Activated B cell treated with CpG ODN at 0.5 μM for 24 hours (primary cell): ENCODE results near the gene MRPS34. TPM values are rescaled to one million over a fixed set of nuclear protein-coding genes. Genes with fewer than 3 reads are reported as not detected.

ENCODE experiments used
- ATAC-seq: fragments of 200-7000 bp; cut with Tn5 transposase; one replicate; pipeline ENCODE4 v1.10.0; 2021; ENCODE audit warnings: low read depth, mild to moderate bottlenecking, moderate library complexity
- CTCF ChIA-PET: fragments of 350-600 bp; sonication (Branson Sonifier 250); formaldehyde crosslinking; loops from one replicate; lab custom pipeline; 2021; ENCODE audit warnings: antibody characterized with exemption; lab: Charles Lee
- POLR2A ChIA-PET: fragments of 350-600 bp; sonication (Branson Sonifier 250); formaldehyde crosslinking; loops from one replicate; lab custom pipeline; 2021; ENCODE audit warnings: antibody characterized with exemption; lab: Charles Lee
- DNase-seq: peaks from one replicate; pipeline ENCODE4 v3.0.0; 2022
- H3K27ac Mint-ChIP-seq: one replicate; pipeline ENCODE4 v1.8.0; 2020; ENCODE audit warnings: mixed read lengths
- H3K27me3 Mint-ChIP-seq: one replicate; pipeline ENCODE4 v1.8.0; 2021; ENCODE audit warnings: mixed read lengths
- H3K36me3 Mint-ChIP-seq: one replicate; pipeline ENCODE4 v1.8.0; 2021; ENCODE audit warnings: low read depth, mixed read lengths
- H3K4me1 Mint-ChIP-seq: one replicate; pipeline ENCODE4 v1.8.0; 2021; ENCODE audit warnings: mixed read lengths
- H3K4me3 Mint-ChIP-seq: one replicate; pipeline ENCODE4 v1.8.0; 2020; ENCODE audit warnings: mild to moderate bottlenecking, mixed read lengths
- H3K9me3 Mint-ChIP-seq: one replicate; pipeline ENCODE4 v1.8.0; 2020; ENCODE audit warnings: mixed read lengths
- intact Hi-C: fragments of 100-400 bp; cut with micrococcal nuclease; formaldehyde crosslinking; loops from one replicate; pipeline ENCODE4 v1.15.1; 2024
- total RNA-seq: library from RNA; stranded (reverse); gene quantifications from 2 replicates; pipeline ENCODE4 v1.2.3, GENCODE V29; 2022
- TF ChIP-seq, protein P1 (sequence below): fragments of 200-600 bp; IDR thresholded peaks from one replicate; pipeline ENCODE4 v1.8.0; 2022; ENCODE audit warnings: antibody characterized with exemption, mild to moderate bottlenecking

MRPS34 gene
- total RNA-seq, 1 donor from 2014 or later: 60.9 TPM

DNA sequence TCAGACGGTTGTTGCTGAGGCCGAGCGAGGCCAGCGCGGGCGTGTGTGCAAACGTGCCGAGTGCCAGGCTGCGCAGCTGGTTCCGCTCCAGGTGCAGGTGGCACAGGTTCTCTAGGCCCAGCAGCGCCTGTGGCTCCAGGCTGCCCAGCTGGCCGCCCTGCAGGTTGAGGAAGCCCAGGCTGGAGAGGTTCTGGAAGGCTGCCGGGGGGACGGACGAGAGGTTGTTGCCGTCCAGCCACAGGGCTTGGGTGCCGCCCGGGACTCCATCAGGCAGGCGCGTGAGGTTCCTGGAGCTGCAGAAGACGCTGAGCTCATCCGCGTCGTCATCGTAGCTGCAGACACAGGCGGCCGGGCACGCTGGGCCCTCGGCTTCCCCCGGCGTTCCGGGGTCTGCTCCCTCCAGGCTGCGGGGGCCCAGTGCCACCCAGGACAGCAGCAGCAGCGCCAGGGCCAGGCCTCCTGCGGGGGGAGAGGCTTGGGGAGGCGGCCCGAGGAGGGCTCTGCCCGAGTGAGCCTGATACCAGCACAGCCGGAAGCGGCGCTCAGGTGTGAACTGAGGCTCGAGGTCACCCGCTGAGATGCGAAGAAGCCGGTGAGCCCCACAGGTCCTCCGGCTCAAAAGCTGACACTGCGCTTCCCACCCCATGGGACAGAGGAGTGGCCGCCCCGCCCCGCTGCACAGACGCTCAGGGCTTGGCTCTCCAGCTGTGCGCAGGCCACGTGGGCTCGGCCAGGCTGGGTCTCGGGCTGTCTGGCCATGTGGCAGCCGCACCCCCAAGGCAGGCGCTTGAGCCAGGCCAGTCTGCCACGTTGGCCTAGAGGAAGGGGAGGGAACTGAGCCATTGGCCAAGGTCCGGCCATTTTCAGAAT lies 19.2 kb upstream of the MRPS34 start:
- Mint-ChIP-seq H3K9me3 (no peaks in the 10 kb centered on the region), H3K4me1 (no peaks in the 10 kb centered on the region), H3K36me3 (peaks cover 13% of the 10 kb centered on the region), H3K27me3 (no peaks in the 10 kb centered on the region), H3K27ac (no peak overlapping the region), H3K4me3 (no peak overlapping the region)
- POLR2A ChIA-PET: interaction anchor here (1.3 kb wide), 1 partner anchor 9 kb away, joined by 5 read pairs; the partner anchor contains the start of genes NUBP2 and SPSB3
- TF ChIP-seq, protein P1, sequence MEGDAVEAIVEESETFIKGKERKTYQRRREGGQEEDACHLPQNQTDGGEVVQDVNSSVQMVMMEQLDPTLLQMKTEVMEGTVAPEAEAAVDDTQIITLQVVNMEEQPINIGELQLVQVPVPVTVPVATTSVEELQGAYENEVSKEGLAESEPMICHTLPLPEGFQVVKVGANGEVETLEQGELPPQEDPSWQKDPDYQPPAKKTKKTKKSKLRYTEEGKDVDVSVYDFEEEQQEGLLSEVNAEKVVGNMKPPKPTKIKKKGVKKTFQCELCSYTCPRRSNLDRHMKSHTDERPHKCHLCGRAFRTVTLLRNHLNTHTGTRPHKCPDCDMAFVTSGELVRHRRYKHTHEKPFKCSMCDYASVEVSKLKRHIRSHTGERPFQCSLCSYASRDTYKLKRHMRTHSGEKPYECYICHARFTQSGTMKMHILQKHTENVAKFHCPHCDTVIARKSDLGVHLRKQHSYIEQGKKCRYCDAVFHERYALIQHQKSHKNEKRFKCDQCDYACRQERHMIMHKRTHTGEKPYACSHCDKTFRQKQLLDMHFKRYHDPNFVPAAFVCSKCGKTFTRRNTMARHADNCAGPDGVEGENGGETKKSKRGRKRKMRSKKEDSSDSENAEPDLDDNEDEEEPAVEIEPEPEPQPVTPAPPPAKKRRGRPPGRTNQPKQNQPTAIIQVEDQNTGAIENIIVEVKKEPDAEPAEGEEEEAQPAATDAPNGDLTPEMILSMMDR: no peak
- CTCF ChIA-PET: no interaction called here
- DNase-seq (no peak), ATAC-seq (no peak)
- intact Hi-C loops: no loop called here

DNA sequence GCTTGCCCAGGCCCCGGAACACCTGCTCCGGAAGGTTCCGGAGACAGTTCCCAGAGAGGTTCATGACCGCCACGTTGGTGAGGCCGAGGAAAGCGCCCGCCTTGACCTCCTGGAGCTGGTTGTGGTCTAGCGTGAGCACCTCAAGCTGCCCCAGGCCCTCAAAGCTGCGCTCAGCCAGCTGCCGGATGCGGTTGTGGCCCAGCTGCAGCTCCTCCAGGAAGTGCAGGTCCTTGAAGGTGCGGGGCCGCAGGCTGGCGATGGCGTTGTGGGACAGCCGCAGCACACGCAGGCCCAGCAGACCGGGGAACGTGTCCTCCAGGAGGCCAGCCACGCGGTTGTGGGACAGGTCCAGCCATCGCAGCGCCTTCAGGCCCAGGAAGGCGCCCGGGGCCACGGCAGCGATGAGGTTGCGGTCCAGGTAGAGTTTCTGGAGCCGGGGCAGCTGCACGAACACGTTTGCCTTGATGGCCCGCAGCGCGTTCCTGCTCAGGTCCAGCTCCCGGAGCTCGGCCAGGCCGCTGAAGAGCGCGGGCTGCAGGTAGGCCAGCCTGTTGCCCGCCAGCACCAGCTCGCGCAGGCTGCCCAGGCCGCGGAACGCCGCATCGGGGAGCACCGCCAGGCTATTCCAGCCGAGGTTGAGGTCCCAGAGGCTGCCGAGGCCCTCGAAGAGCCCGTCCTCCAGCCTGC lies 18.5 kb upstream of the MRPS34 start:
- CTCF ChIA-PET: no interaction called here
- H3K4me3 Mint-ChIP-seq: no peak overlapping the region
- no peak for ATAC-seq
- no peaks in the 10 kb centered on the region for H3K9me3 Mint-ChIP-seq
- intact Hi-C loops: no loop called here
- POLR2A ChIA-PET: interaction anchor here (1.3 kb wide), 1 partner anchor 9 kb away, joined by 5 read pairs; the partner anchor contains the start of genes NUBP2 and SPSB3
- TF ChIP-seq, protein P1: no peak
- H3K4me1 Mint-ChIP-seq: no peaks in the 10 kb centered on the region
- no peak overlapping the region for H3K27ac Mint-ChIP-seq
- DNase-seq: no peak
- H3K36me3 Mint-ChIP-seq: peaks cover 16% of the 10 kb centered on the region
- no peaks in the 10 kb centered on the region for H3K27me3 Mint-ChIP-seq

DNA sequence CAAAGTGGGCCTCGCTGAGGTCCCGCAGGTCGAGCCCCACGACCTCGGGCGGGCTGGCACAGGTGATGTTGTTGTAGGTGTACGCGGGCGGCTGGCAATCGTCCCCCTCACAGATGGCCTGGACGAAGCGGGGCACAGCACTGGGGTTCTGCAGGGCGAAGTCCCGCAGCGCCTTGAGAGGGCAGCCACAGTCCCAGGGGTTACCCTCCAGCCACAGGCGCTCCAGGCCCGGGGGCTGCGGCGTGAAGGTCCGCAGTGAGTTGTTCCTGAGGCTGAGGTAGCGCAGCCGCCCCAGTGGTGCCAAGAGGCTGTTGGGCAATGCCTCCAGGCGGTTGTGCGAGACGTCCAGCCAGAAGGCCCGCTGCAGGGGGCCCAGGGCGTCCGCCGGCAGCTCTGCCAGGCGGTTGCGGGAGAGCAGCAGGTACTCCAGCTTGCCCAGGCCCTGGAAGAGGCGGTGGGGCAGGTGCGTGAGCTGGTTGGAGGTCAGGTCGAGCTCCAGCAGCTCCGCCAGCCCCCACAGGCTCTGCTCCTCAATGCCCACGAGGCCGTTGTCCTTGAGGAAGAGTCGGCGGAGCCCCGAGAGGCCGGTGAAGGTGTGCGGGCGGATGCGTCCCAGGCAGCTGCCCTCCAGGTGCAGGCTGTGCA lies 17.8 kb upstream of the MRPS34 start:
- DNase-seq (no peak), ATAC-seq (no peak)
- Mint-ChIP-seq H3K4me3 (no peak overlapping the region), H3K4me1 (no peaks in the 10 kb centered on the region), H3K27ac (no peak overlapping the region), H3K9me3 (no peaks in the 10 kb centered on the region), H3K27me3 (no peaks in the 10 kb centered on the region), H3K36me3 (peaks cover 21% of the 10 kb centered on the region)
- TF ChIP-seq, protein P1: no peak
- ChIA-PET POLR2A (interaction anchor here (1.3 kb wide), 1 partner anchor 8 kb away, joined by 5 read pairs; the partner anchor contains the start of genes NUBP2 and SPSB3), CTCF (no interaction called here)
- intact Hi-C loops: no loop called here

DNA sequence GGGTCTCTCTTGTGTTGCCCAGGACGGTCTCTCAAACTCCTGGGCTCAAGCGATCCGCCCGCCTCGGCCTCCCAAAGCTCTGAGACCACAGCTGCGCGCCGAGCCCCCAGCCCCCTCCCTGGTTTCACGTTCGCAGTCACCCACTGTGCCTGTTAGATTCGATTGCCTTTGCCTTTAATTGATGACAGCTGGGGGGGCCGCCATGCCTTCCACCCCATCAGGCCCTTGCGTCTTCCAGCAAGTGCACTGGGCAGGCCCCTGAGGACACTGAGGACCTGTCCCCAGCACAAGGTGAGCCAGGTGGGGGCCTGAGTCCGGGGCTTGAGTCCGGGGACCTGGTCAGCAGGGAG lies 17.3 kb upstream of the MRPS34 start:
- intact Hi-C loops: no loop called here
- Mint-ChIP-seq H3K9me3 (no peaks in the 10 kb centered on the region), H3K27me3 (no peaks in the 10 kb centered on the region), H3K4me1 (no peaks in the 10 kb centered on the region), H3K4me3 (no peak overlapping the region), H3K36me3 (peaks cover 23% of the 10 kb centered on the region), H3K27ac (no peak overlapping the region)
- ChIA-PET CTCF (no interaction called here), POLR2A (no interaction called here)
- TF ChIP-seq, protein P1: no peak
- no peak for ATAC-seq
- DNase-seq: no peak

DNA sequence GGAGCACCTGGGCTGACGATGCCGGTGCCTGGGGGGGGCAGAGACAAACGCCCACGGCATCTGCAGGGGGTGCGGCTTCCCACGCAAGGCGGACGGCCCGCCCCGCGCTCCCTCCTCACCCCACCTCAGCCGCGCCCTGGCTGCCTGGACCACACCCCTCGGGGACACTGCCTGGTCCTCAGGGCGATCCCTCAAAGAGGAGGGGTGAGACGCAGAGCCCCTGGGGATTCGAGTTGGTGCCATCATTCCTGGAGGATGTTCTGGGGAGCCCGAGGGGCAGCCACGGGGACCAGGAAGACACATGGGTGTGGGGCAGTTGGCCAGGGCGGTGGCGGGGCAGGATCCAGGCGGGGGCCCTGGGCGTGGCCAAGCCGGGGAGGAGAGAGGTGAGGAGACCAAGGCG lies 16.7 kb upstream of the MRPS34 start:
- H3K9me3 Mint-ChIP-seq: no peaks in the 10 kb centered on the region
- ChIA-PET CTCF (no interaction called here), POLR2A (no interaction called here)
- intact Hi-C loops: no loop called here
- peaks cover 23% of the 10 kb centered on the region for H3K36me3 Mint-ChIP-seq
- H3K4me3 Mint-ChIP-seq: no peak overlapping the region
- DNase-seq (no peak), ATAC-seq (no peak)
- no peaks in the 10 kb centered on the region for H3K27me3 Mint-ChIP-seq
- TF ChIP-seq, protein P1: no peak
- no peak overlapping the region for H3K27ac Mint-ChIP-seq
- peaks cover 2% of the 10 kb centered on the region for H3K4me1 Mint-ChIP-seq
